Progenitor cell of endocrine pancreas (in vitro differentiated cells): ENCODE results near the gene MCMBP. TPM values are rescaled to one million over a fixed set of nuclear protein-coding genes. Genes with fewer than 3 reads are reported as not detected.

ENCODE experiments used
- DNase-seq: peaks from one replicate; pipeline ENCODE4 v3.0.0; 2021; ENCODE audit warnings: low spot score; ENCODE audit not compliant: unreplicated experiment
- H3K27ac Mint-ChIP-seq: 2 replicates; pipeline ENCODE4 v1.8.0; 2021; ENCODE audit warnings: mild to moderate bottlenecking, moderate library complexity, mixed read lengths
- H3K27me3 Mint-ChIP-seq: 2 replicates; pipeline ENCODE4 v1.8.0; 2021; ENCODE audit warnings: mixed read lengths
- H3K36me3 Mint-ChIP-seq: 2 replicates; pipeline ENCODE4 v1.8.0; 2022; ENCODE audit warnings: mixed read lengths; ENCODE audit not compliant: insufficient read depth
- H3K4me1 Mint-ChIP-seq: 2 replicates; pipeline ENCODE4 v1.8.0; 2021; ENCODE audit warnings: low read depth, mixed read lengths
- H3K4me3 Mint-ChIP-seq: 2 replicates; pipeline ENCODE4 v1.8.0; 2021; ENCODE audit warnings: low read depth, mild to moderate bottlenecking, moderate library complexity, mixed read lengths
- H3K9me3 Mint-ChIP-seq: 2 replicates; pipeline ENCODE4 v1.8.0; 2021; ENCODE audit warnings: low read depth, mixed read lengths
- total RNA-seq: library from RNA; stranded (reverse); gene quantifications from 2 replicates; pipeline ENCODE4 v1.2.1, GENCODE V29; 2021
- TF ChIP-seq, protein P1 (sequence below): fragments of 200-600 bp; sonication (generic); IDR thresholded peaks from one replicate; pipeline ENCODE4 v1.5.0; 2021; ENCODE audit warnings: antibody characterized with exemption, mild to moderate bottlenecking; ENCODE audit not compliant: unreplicated experiment

The MCMBP gene
- total RNA-seq, 1 donor from 2014 or later, result 44.9 TPM

DNA sequence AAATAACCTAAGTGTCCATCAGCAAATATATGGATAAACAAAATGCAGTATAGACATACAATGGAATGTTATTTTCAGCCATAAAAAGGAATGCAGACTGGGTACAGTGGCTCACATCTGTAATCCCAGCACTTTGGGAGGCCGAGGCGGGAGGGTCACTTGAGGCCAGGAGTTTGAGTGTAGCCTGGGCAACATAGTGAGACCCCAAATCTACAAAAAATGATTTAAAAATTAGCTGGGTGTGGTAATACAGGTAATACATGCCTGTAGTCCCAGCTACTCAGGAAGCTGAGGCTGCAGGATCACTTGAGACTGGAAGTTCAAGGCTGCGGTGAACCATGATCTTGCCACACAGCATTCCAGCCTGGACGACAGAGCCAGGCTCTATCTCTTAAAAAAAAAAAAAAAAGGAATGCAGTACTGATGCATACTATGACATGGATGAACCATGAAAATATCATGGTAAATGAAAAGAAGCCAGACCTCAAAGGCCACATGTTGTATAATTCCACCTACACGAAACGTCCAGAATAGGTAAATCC lies 6.9 kb downstream of the MCMBP start:
- H3K27me3 Mint-ChIP-seq, result no peaks in the 10 kb centered on the region
- peaks cover 11% of the 10 kb centered on the region for H3K9me3 Mint-ChIP-seq
- TF ChIP-seq, protein P1, sequence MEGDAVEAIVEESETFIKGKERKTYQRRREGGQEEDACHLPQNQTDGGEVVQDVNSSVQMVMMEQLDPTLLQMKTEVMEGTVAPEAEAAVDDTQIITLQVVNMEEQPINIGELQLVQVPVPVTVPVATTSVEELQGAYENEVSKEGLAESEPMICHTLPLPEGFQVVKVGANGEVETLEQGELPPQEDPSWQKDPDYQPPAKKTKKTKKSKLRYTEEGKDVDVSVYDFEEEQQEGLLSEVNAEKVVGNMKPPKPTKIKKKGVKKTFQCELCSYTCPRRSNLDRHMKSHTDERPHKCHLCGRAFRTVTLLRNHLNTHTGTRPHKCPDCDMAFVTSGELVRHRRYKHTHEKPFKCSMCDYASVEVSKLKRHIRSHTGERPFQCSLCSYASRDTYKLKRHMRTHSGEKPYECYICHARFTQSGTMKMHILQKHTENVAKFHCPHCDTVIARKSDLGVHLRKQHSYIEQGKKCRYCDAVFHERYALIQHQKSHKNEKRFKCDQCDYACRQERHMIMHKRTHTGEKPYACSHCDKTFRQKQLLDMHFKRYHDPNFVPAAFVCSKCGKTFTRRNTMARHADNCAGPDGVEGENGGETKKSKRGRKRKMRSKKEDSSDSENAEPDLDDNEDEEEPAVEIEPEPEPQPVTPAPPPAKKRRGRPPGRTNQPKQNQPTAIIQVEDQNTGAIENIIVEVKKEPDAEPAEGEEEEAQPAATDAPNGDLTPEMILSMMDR, result no peak
- no peak for DNase-seq
- no peak overlapping the region for H3K27ac Mint-ChIP-seq
- peaks cover 12% of the 10 kb centered on the region for H3K4me1 Mint-ChIP-seq
- peaks cover 9% of the 10 kb centered on the region for H3K36me3 Mint-ChIP-seq
- no peak overlapping the region for H3K4me3 Mint-ChIP-seq

DNA sequence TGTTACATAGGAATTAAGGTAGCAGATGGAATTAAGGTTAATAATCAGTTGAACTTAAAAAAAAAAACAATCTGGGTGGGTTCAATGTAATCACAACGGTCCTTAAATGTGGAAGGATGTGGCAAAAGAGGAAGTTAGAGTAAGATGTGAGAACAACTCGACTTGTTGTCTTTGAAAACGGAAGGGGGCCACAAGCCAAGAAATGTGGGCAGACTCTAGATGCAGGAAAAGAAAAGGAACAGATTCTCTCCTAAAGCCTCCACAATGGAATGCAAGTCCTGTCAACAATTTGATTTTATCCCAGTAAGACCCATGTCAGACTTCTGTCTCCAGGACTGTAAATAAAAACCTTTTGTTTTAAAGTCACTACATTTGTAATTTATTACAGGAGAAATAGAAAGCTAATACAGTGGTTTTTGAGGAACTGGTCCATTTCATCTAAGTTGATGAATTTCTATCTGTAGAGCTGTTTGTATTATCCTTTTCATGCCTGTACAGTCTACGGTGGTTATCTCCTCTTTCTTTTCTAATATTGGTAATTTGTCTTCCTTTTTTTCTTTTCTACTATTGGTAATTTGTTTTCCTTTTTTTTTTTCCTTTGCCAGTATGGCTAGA lies 8.6 kb downstream of the MCMBP start:
- Mint-ChIP-seq H3K4me1 (peaks cover 12% of the 10 kb centered on the region), H3K27ac (no peak overlapping the region), H3K27me3 (no peaks in the 10 kb centered on the region), H3K9me3 (peaks cover 11% of the 10 kb centered on the region), H3K4me3 (no peak overlapping the region), H3K36me3 (peaks cover 11% of the 10 kb centered on the region)
- no peak for DNase-seq
- TF ChIP-seq, protein P1, result no peak

GRCh38 chr10:119862524-119862923 lies 10.1 kb downstream of the MCMBP start:
- TF ChIP-seq, protein P1, result no peak
- H3K27ac Mint-ChIP-seq, result no peak overlapping the region
- H3K4me1 Mint-ChIP-seq, result peaks cover 7% of the 10 kb centered on the region
- H3K9me3 Mint-ChIP-seq, result peaks cover 11% of the 10 kb centered on the region
- no peak for DNase-seq
- H3K36me3 Mint-ChIP-seq, result peaks cover 12% of the 10 kb centered on the region
- H3K27me3 Mint-ChIP-seq, result no peaks in the 10 kb centered on the region
- H3K4me3 Mint-ChIP-seq, result no peak overlapping the region

GRCh38 chr10:119860866-119861607 lies 11.6 kb downstream of the MCMBP start:
- H3K27ac Mint-ChIP-seq, result peak overlapping the region; percentile 11
- peaks cover 15% of the 10 kb centered on the region for H3K36me3 Mint-ChIP-seq

More at GRCh38 chr10:119860866-119861607, 11.6 kb downstream of the MCMBP start:
- Mint-ChIP-seq H3K4me3 (no peak overlapping the region), H3K27me3 (no peaks in the 10 kb centered on the region), H3K9me3 (peaks cover 11% of the 10 kb centered on the region), H3K4me1 (peaks cover 7% of the 10 kb centered on the region)
- no peak for DNase-seq
- TF ChIP-seq, protein P1, result no peak
